Endodermal cell (in vitro differentiated cells): ENCODE measurements around the gene PRODH2. TPM values are rescaled to one million over a fixed set of nuclear protein-coding genes. Genes with fewer than 3 reads are reported as not detected.

Source experiments
- DNase-seq: peaks from one replicate; pipeline ENCODE4 v3.0.0-alpha.2; 2017
- H3K27ac ChIP-seq: 2 replicates; pipeline ENCODE4 v1.5.1; 2013; ENCODE audit warnings: mild to moderate bottlenecking, low read depth, low read length, moderate library complexity
- H3K27me3 ChIP-seq: 2 replicates; pipeline ENCODE4 v1.6.1; 2013; ENCODE audit warnings: mild to moderate bottlenecking, low read length, moderate library complexity; ENCODE audit not compliant: insufficient read depth, control insufficient read depth, poor library complexity, severe bottlenecking
- H3K36me3 ChIP-seq: 2 replicates; pipeline ENCODE4 v1.7.0; 2013; ENCODE audit warnings: mild to moderate bottlenecking, low read length, moderate library complexity; ENCODE audit not compliant: control insufficient read depth, insufficient read depth
- H3K4me1 ChIP-seq: one replicate; pipeline ENCODE4 v1.7.0; 2013; ENCODE audit warnings: low read length; ENCODE audit not compliant: control insufficient read depth, insufficient read depth
- H3K4me3 ChIP-seq: 2 replicates; pipeline ENCODE4 v1.5.1; 2013; ENCODE audit warnings: mild to moderate bottlenecking, low read length, moderate library complexity
- H3K9ac ChIP-seq: 2 replicates; pipeline ENCODE4 v1.6.1; 2013; ENCODE audit warnings: mild to moderate bottlenecking, low read length, moderate library complexity; ENCODE audit not compliant: poor library complexity, severe bottlenecking; ENCODE audit errors: extremely low read depth
- H3K9me3 ChIP-seq: 2 replicates; pipeline ENCODE4 v1.6.1; 2013; ENCODE audit warnings: mild to moderate bottlenecking, low read length, moderate library complexity; ENCODE audit not compliant: control insufficient read depth
- H3K27ac Mint-ChIP-seq: 2 replicates; pipeline ENCODE4 v1.8.0; 2020; ENCODE audit warnings: mixed read lengths
- H3K27me3 Mint-ChIP-seq: 2 replicates; pipeline ENCODE4 v1.8.0; 2021; ENCODE audit warnings: mild to moderate bottlenecking, mixed read lengths; ENCODE audit not compliant: insufficient read depth
- H3K36me3 Mint-ChIP-seq: 2 replicates; pipeline ENCODE4 v1.8.0; 2020; ENCODE audit warnings: low read depth, mixed read lengths
- H3K4me1 Mint-ChIP-seq: 2 replicates; pipeline ENCODE4 v1.8.0; 2020; ENCODE audit warnings: mixed read lengths
- H3K4me3 Mint-ChIP-seq: 2 replicates; pipeline ENCODE4 v1.8.0; 2020; ENCODE audit warnings: mild to moderate bottlenecking, moderate library complexity, mixed read lengths
- H3K9me3 Mint-ChIP-seq: 2 replicates; pipeline ENCODE4 v1.8.0; 2020; ENCODE audit warnings: mild to moderate bottlenecking, mixed read lengths
- WGBS, 2 experiments: methylation state at CpG; one replicate each; pipeline versions ENCODE4 v1.1.5 to v1.1.7; 2013; ENCODE audit warnings: missing lambda C conversion rate in 2 of 2, mixed read lengths in 1 of 2; ENCODE audit not compliant: insufficient coverage in 1 of 2, insufficient read length in 1 of 2; 5-methylcytosine and 5-hydroxymethylcytosine counted together
- total RNA-seq, 2 donors: library from RNA; stranded (reverse); fragmentation: NEBNext Ultra II Directional in 1 of 2; extraction: Animal tissue kit (Norgen Biotek cat#: 25700) in 1 of 2; gene quantifications; 2 replicates in 1 of 2; 3 replicates in 1 of 2; pipeline ENCODE4 v1.2.1, GENCODE V29; 2021
- TF ChIP-seq, protein P1 (sequence below): fragments of 200-600 bp; sonication (generic); conservative IDR thresholded peaks from 2 replicates; pipeline ENCODE4 v1.5.0; 2021; ENCODE audit warnings: antibody characterized with exemption, mild to moderate bottlenecking

Gene PRODH2
- total RNA-seq, 2 donors from 2014 or later, result 1.0 to 1.5 TPM

DNA sequence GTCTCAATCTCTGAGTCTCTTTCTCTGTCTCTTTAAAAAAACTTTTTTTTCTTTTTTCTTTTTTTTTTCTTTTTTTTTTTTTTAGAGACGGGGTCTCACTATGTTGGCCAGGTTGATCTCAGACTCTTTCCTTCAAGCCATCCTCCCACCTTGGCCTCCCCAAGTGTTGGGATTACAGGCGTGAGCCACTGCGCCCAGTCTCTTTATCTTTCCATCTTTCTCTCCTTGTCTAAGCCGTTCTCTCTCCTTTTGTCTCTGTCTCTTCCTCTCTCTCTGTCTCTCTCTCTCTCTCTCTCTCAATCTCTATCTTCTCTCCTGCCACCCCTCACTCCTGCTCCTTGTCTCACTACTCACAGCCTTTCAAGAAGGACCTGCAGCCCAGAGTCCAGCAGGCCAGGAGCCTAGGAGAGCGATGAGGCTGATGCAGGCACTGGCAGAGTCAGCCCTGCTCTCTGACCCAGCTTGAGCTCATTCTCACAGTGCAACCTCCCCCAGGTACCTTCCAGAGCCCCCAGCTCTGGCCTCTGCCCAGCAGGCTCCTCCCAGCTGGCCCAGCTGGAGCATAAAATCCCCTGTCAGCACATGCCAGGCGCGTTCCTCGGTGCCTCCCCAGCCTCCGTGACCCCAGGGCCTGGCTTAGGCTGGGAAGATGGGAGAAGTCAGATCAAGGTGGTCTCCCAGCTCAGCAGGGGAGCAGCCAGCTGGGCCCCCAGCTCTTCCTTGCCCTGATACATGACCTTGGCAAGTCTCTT, 39.6 kb upstream of the PRODH2 start, which contains the start of gene NPHS1:
NPHS1 (minus strand) TSS at position 476 of the 752 bp plus-strand sequence. CDS start 667 bp downstream, outside the sequence.
- peak within 1 kb of the TSS; percentile 17 for H3K4me3 Mint-ChIP-seq
- Histone ChIP-seq H3K27ac (no peak within 1 kb of the TSS), H3K36me3 (no peaks in the 10 kb centered on the region), H3K27me3 (peaks cover 77% of the 10 kb centered on the region), H3K9me3 (no peaks in the 10 kb centered on the region), H3K4me1 (peaks cover 6% of the 10 kb centered on the region), H3K4me3 (no peak within 1 kb of the TSS), H3K9ac (no peak within 1 kb of the TSS)
- peaks cover 3% of the 10 kb centered on the region for H3K4me1 Mint-ChIP-seq
- H3K36me3 Mint-ChIP-seq, result no peaks in the 10 kb centered on the region
- H3K27ac Mint-ChIP-seq, result no peak within 1 kb of the TSS
- 79 to 81% methylated on average over 7 to 9 of the region's 9 CpGs for WGBS, 2 experiments
- TF ChIP-seq, protein P1, sequence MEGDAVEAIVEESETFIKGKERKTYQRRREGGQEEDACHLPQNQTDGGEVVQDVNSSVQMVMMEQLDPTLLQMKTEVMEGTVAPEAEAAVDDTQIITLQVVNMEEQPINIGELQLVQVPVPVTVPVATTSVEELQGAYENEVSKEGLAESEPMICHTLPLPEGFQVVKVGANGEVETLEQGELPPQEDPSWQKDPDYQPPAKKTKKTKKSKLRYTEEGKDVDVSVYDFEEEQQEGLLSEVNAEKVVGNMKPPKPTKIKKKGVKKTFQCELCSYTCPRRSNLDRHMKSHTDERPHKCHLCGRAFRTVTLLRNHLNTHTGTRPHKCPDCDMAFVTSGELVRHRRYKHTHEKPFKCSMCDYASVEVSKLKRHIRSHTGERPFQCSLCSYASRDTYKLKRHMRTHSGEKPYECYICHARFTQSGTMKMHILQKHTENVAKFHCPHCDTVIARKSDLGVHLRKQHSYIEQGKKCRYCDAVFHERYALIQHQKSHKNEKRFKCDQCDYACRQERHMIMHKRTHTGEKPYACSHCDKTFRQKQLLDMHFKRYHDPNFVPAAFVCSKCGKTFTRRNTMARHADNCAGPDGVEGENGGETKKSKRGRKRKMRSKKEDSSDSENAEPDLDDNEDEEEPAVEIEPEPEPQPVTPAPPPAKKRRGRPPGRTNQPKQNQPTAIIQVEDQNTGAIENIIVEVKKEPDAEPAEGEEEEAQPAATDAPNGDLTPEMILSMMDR, result no peak
- H3K9me3 Mint-ChIP-seq, result no peaks in the 10 kb centered on the region
- H3K27me3 Mint-ChIP-seq, result peaks cover 77% of the 10 kb centered on the region
- no peak for DNase-seq

DNA sequence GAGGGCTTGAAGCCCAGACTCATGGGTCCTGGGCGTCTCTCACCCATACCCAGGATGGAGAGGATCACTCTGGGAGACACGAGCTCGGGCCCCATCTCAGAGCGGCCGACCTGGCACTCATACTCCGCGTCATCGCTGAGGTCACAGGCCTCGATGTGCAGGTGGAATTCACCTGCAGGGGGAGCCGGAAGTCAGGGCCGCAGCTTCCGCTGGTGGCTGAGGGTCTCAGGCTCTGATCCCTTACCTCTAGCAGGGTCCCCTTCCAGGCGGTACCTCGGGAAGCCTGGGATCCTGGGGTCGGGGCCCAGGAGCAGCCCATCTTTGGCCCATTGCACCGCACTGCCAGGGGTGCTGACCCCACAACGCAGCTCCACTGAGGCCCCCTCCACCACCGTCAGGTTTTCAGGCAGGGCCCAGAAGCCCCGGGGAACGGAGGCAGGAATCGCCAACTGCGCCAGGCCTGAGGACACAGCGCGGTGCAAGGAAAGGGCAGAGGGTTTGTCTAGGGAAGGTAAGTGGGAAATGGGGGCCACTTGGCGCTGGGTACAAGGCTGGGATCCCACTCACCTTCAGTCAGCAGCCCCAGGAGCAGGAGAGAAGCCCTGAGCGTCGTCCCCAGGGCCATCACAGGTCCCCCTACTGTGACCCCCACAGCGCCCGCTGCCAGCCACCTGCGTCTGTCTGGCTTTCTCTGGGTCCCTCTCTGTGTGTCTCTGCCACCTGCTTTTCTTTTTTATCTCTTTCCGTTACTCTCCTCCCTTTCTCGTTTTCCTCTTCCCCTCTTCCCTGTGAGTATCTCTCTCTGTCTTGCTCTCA, 38.8 kb upstream of the PRODH2 start:
- H3K27ac ChIP-seq, result no peak overlapping the region
- peaks cover 6% of the 10 kb centered on the region for H3K4me1 ChIP-seq
- H3K36me3 ChIP-seq, result no peaks in the 10 kb centered on the region
- no peak overlapping the region for H3K9ac ChIP-seq
- H3K4me1 Mint-ChIP-seq, result peaks cover 4% of the 10 kb centered on the region
- H3K27me3 ChIP-seq, result peaks cover 77% of the 10 kb centered on the region
- H3K9me3 Mint-ChIP-seq, result no peaks in the 10 kb centered on the region
- 67% methylated on average over 23 to 32 of the region's 32 CpGs for WGBS, 2 experiments
- no peaks in the 10 kb centered on the region for H3K36me3 Mint-ChIP-seq
- peak overlapping the region; percentile 53 for H3K27ac Mint-ChIP-seq
- no peaks in the 10 kb centered on the region for H3K9me3 ChIP-seq
- no peak overlapping the region for H3K4me3 ChIP-seq
- DNase-seq, result peak; percentile 91
- TF ChIP-seq, protein P1, result peak; percentile 83
- H3K4me3 Mint-ChIP-seq, result peak overlapping the region; percentile 17
- H3K27me3 Mint-ChIP-seq, result peaks cover 76% of the 10 kb centered on the region

GRCh38 chr19:35848919-35849505, 36.4 kb upstream of the PRODH2 start:
- DNase-seq, result no peak

More at GRCh38 chr19:35848919-35849505, 36.4 kb upstream of the PRODH2 start:
- Histone ChIP-seq H3K27me3 (peaks cover 77% of the 10 kb centered on the region), H3K4me1 (no peaks in the 10 kb centered on the region), H3K36me3 (no peaks in the 10 kb centered on the region), H3K9me3 (no peaks in the 10 kb centered on the region), H3K9ac (no peak overlapping the region), H3K4me3 (no peak overlapping the region), H3K27ac (no peak overlapping the region)
- Mint-ChIP-seq H3K9me3 (no peaks in the 10 kb centered on the region), H3K27ac (no peak overlapping the region), H3K27me3 (peaks cover 80% of the 10 kb centered on the region), H3K36me3 (no peaks in the 10 kb centered on the region), H3K4me1 (peaks cover 10% of the 10 kb centered on the region), H3K4me3 (no peak overlapping the region)
- TF ChIP-seq, protein P1, result no peak
- 89 to 92% methylated on average over 13 to 18 of the region's 18 CpGs for WGBS, 2 experiments
